Muscle layer of duodenum (tissue), 2 donors: ENCODE results near the gene NRF1.

Experiments
- H3K27ac ChIP-seq: one replicate; pipeline ENCODE4 v1.7.0; 2013; ENCODE audit warnings: mild to moderate bottlenecking, low read length
- H3K27me3 ChIP-seq: one replicate; pipeline ENCODE4 v1.7.0; 2013; ENCODE audit warnings: low read depth, mild to moderate bottlenecking, control low read depth, low read length
- H3K36me3 ChIP-seq, 2 donors: one replicate each; pipeline ENCODE4 v1.7.0; 2013; ENCODE audit warnings: low read length in 2 of 2, control low read depth in 1 of 2, mild to moderate bottlenecking in 1 of 2; ENCODE audit not compliant: insufficient read depth in 2 of 2, control insufficient read depth in 1 of 2
- H3K4me1 ChIP-seq, 2 donors: one replicate each; pipeline ENCODE4 v1.7.0; 2013; ENCODE audit warnings: low read length in 2 of 2, mild to moderate bottlenecking in 2 of 2, control low read depth in 1 of 2, moderate library complexity in 1 of 2; ENCODE audit not compliant: insufficient read depth in 2 of 2, control insufficient read depth in 1 of 2
- H3K4me3 ChIP-seq, 2 donors: one replicate each; pipeline ENCODE4 v1.7.0; 2013; ENCODE audit warnings: low read length in 2 of 2, low read depth in 1 of 2, mild to moderate bottlenecking in 1 of 2
- H3K9me3 ChIP-seq, 2 donors: one replicate each; pipeline ENCODE4 v1.7.0; 2013; ENCODE audit warnings: low read length in 2 of 2, control low read depth in 1 of 2, mild to moderate bottlenecking in 1 of 2; ENCODE audit not compliant: control insufficient read depth in 1 of 2
- donor health status: healthy.

The NRF1 gene

GRCh38 chr7:129688503-129689222 is 77.1 kb downstream of the NRF1 start:
- no peaks in the 10 kb centered on the region for H3K9me3 ChIP-seq
- H3K4me3 ChIP-seq, result no peak overlapping the region
- no peak overlapping the region for H3K27ac ChIP-seq
- H3K4me1 ChIP-seq, result no peaks in the 10 kb centered on the region
- no peaks in the 10 kb centered on the region for H3K27me3 ChIP-seq
- H3K36me3 ChIP-seq, result peaks cover 9 to 17% of the 10 kb centered on the region in 2 donors

- no peaks in the 10 kb centered on the region for H3K27me3 ChIP-seq
- peaks cover 14 to 17% of the 10 kb centered on the region in 2 donors for H3K36me3 ChIP-seq
- no peaks in the 10 kb centered on the region for H3K4me1 ChIP-seq
- no peaks in the 10 kb centered on the region for H3K9me3 ChIP-seq
- H3K27ac ChIP-seq, result no peak overlapping the region
- no peak overlapping the region for H3K4me3 ChIP-seq
These were observed 78.6 kb downstream of the NRF1 start for GRCh38 chr7:129689995-129690581.

- Histone ChIP-seq H3K27me3 (no peaks in the 10 kb centered on the region), H3K36me3 (peaks cover 14 to 17% of the 10 kb centered on the region in 2 donors), H3K27ac (no peak overlapping the region), H3K4me1 (no peaks in the 10 kb centered on the region), H3K4me3 (no peak overlapping the region), H3K9me3 (no peaks in the 10 kb centered on the region)
These were observed 79.2 kb downstream of the NRF1 start for GRCh38 chr7:129690701-129691100.

- no peaks in the 10 kb centered on the region for H3K27me3 ChIP-seq
- peaks cover 3 to 7% of the 10 kb centered on the region in 2 donors for H3K36me3 ChIP-seq
- H3K9me3 ChIP-seq, result no peaks in the 10 kb centered on the region
- no peak overlapping the region for H3K4me3 ChIP-seq
- no peaks in the 10 kb centered on the region for H3K4me1 ChIP-seq
- no peak overlapping the region for H3K27ac ChIP-seq
These were observed 87.2 kb downstream of the NRF1 start for GRCh38 chr7:129698516-129699418.

- H3K4me1 ChIP-seq, result no peaks in the 10 kb centered on the region
- no peaks in the 10 kb centered on the region for H3K27me3 ChIP-seq
- peaks cover 0 to 8% of the 10 kb centered on the region in 2 donors for H3K36me3 ChIP-seq
- H3K4me3 ChIP-seq, result no peak overlapping the region
- no peak overlapping the region for H3K27ac ChIP-seq
- H3K9me3 ChIP-seq, result no peaks in the 10 kb centered on the region
These were observed 90.8 kb downstream of the NRF1 start for GRCh38 chr7:129702316-129702715.

- Histone ChIP-seq H3K4me1 (no peaks in the 10 kb centered on the region), H3K27me3 (no peaks in the 10 kb centered on the region), H3K36me3 (peaks cover 0 to 9% of the 10 kb centered on the region in 2 donors), H3K4me3 (no peak overlapping the region), H3K27ac (no peak overlapping the region), H3K9me3 (no peaks in the 10 kb centered on the region)
These were observed 91.3 kb downstream of the NRF1 start for GRCh38 chr7:129702761-129703338.

- Histone ChIP-seq H3K36me3 (peaks cover 0 to 5% of the 10 kb centered on the region in 2 donors), H3K4me1 (no peaks in the 10 kb centered on the region), H3K27me3 (no peaks in the 10 kb centered on the region), H3K27ac (no peak overlapping the region), H3K9me3 (no peaks in the 10 kb centered on the region), H3K4me3 (no peak overlapping the region)
These were observed 92.2 kb downstream of the NRF1 start for GRCh38 chr7:129703751-129704150.

- Histone ChIP-seq H3K4me3 (no peak overlapping the region), H3K27me3 (no peaks in the 10 kb centered on the region), H3K9me3 (no peaks in the 10 kb centered on the region), H3K4me1 (no peaks in the 10 kb centered on the region), H3K36me3 (peaks cover 29 to 41% of the 10 kb centered on the region in 2 donors), H3K27ac (no peak overlapping the region)
These were observed 96.5 kb downstream of the NRF1 start for GRCh38 chr7:129707910-129708499.

GRCh38 chr7:129713544-129713943 is 102.0 kb downstream of the NRF1 start:
- Histone ChIP-seq H3K27me3 (no peaks in the 10 kb centered on the region), H3K4me1 (no peaks in the 10 kb centered on the region), H3K36me3 (peaks cover 57 to 69% of the 10 kb centered on the region in 2 donors), H3K4me3 (no peak overlapping the region), H3K27ac (no peak overlapping the region), H3K9me3 (no peaks in the 10 kb centered on the region)

- Histone ChIP-seq H3K27me3 (no peaks in the 10 kb centered on the region), H3K4me1 (no peaks in the 10 kb centered on the region), H3K36me3 (peaks cover 55 to 73% of the 10 kb centered on the region in 2 donors), H3K4me3 (no peak overlapping the region), H3K27ac (no peak overlapping the region), H3K9me3 (no peaks in the 10 kb centered on the region)
These were observed 103.1 kb downstream of the NRF1 start for GRCh38 chr7:129714514-129715063.
